IMR-90 (cell line): ENCODE data around the gene RANGRF. TPM values are rescaled to one million over a fixed set of nuclear protein-coding genes. Genes with fewer than 3 reads are reported as not detected.

ENCODE experiments used
- ATAC-seq: fragments of 200-7000 bp; cut with Tn5 transposase; 2 replicates; pipeline ENCODE4 v1.9.1; 2020; ENCODE audit warnings: low read depth, mild to moderate bottlenecking, moderate library complexity
- BruUV-seq: library from RNA; stranded (reverse); fragments of 400-500 nt; replicated peaks from 2 replicates; lab custom pipeline; 2021; lab: Mats Ljungman, UMichigan
- CTCF ChIA-PET: fragments of 300-600 bp; formaldehyde crosslinking; extraction: SDS; loops from one replicate; lab custom pipeline; 2021; ENCODE audit warnings: antibody characterized with exemption; lab: Yijun Ruan, JAX
- POLR2A ChIA-PET: fragments of 300-600 bp; sonication (Branson Sonifier 250); formaldehyde crosslinking; loops from one replicate; lab custom pipeline; 2022; ENCODE audit warnings: antibody characterized with exemption; ENCODE audit not compliant: unreplicated experiment; lab: Charles Lee
- DNase-seq: peaks from one replicate; pipeline ENCODE4 v3.0.0; 2013
- H2AFZ ChIP-seq: replicated peaks from 2 replicates; pipeline ENCODE3; 2013; ENCODE audit warnings: low read length, mild to moderate bottlenecking; ENCODE audit not compliant: poor library complexity
- H2AK5ac ChIP-seq: 2 replicates; pipeline ENCODE4 v1.6.1; 2013; ENCODE audit warnings: low read depth, low read length, inconsistent platforms
- H2AK9ac ChIP-seq: replicated peaks from 2 replicates; pipeline ENCODE3; 2013; ENCODE audit warnings: mild to moderate bottlenecking, low read depth, low read length, moderate library complexity; ENCODE audit not compliant: poor library complexity
- H2BK120ac ChIP-seq: 2 replicates; pipeline ENCODE4 v1.6.1; 2013; ENCODE audit warnings: low read depth, low read length, inconsistent platforms
- H2BK15ac ChIP-seq: 3 replicates; pipeline ENCODE4 v1.6.1; 2013; ENCODE audit warnings: low read depth, low read length, inconsistent platforms
- H2BK20ac ChIP-seq: 2 replicates; pipeline ENCODE4 v1.6.1; 2013; ENCODE audit warnings: low read depth, mild to moderate bottlenecking, inconsistent platforms, low read length, moderate library complexity
- H2BK5ac ChIP-seq: 2 replicates; pipeline ENCODE4 v1.6.1; 2013; ENCODE audit warnings: mild to moderate bottlenecking, low read depth, low read length, inconsistent platforms; ENCODE audit not compliant: poor library complexity, severe bottlenecking
- H3K14ac ChIP-seq: replicated peaks from 2 replicates; pipeline ENCODE4 v1.6.1; 2013; ENCODE audit warnings: low read depth, low read length, inconsistent platforms
- H3K18ac ChIP-seq: 2 replicates; pipeline ENCODE4 v1.6.1; 2013; ENCODE audit warnings: low read depth, low read length, control low read depth
- H3K23ac ChIP-seq: 2 replicates; pipeline ENCODE4 v1.6.1; 2013; ENCODE audit warnings: low read depth, low read length, inconsistent platforms
- H3K27ac ChIP-seq: 2 replicates; pipeline ENCODE4 v1.5.1; 2013; ENCODE audit warnings: mild to moderate bottlenecking, control low read depth, low read length; ENCODE audit not compliant: insufficient read depth
- H3K27me3 ChIP-seq: 2 replicates; pipeline ENCODE4 v1.6.1; 2013; ENCODE audit warnings: low read length; ENCODE audit not compliant: control insufficient read depth, insufficient read depth
- H3K36me3 ChIP-seq: 2 replicates; pipeline ENCODE4 v1.6.1; 2013; ENCODE audit warnings: low read length, mixed read lengths; ENCODE audit not compliant: control insufficient read depth, insufficient read depth
- H3K4ac ChIP-seq: 2 replicates; pipeline ENCODE4 v1.6.1; 2013; ENCODE audit warnings: low read depth, low read length, inconsistent platforms
- H3K4me1 ChIP-seq: 2 replicates; pipeline ENCODE4 v1.6.1; 2013; ENCODE audit warnings: low read length, mixed read lengths; ENCODE audit not compliant: control insufficient read depth, insufficient read depth
- H3K4me2 ChIP-seq: 2 replicates; pipeline ENCODE4 v1.6.1; 2013; ENCODE audit warnings: low read depth, mild to moderate bottlenecking, control low read depth, low read length, moderate library complexity
- H3K4me3 ChIP-seq: 2 replicates; pipeline ENCODE4 v1.5.1; 2013; ENCODE audit warnings: low read depth, mild to moderate bottlenecking, control low read depth, low read length, moderate library complexity; ENCODE audit not compliant: insufficient read depth
- H3K56ac ChIP-seq: 2 replicates; pipeline ENCODE4 v1.6.1; 2013; ENCODE audit warnings: low read length, inconsistent platforms; ENCODE audit not compliant: insufficient read depth; ENCODE audit errors: extremely low read depth
- H3K79me1 ChIP-seq, 2 experiments: 2 replicates each; pipeline ENCODE4 v1.6.1; 2013; ENCODE audit warnings: low read length in 2 of 2, inconsistent platforms in 1 of 2, low read depth in 1 of 2
- H3K9ac ChIP-seq: 2 replicates; pipeline ENCODE4 v1.6.1; 2013; ENCODE audit warnings: low read depth, low read length, control low read depth
- H3K9me1 ChIP-seq: 2 replicates; pipeline ENCODE4 v1.6.1; 2013; ENCODE audit warnings: low read length, inconsistent platforms; ENCODE audit not compliant: insufficient read depth
- H3K9me3 ChIP-seq: 2 replicates; pipeline ENCODE4 v1.6.1; 2013; ENCODE audit warnings: low read length; ENCODE audit not compliant: control insufficient read depth, insufficient read depth
- H4K20me1 ChIP-seq: 2 replicates; pipeline ENCODE4 v1.6.1; 2013; ENCODE audit warnings: low read length, inconsistent platforms; ENCODE audit not compliant: insufficient read depth
- H4K5ac ChIP-seq: 2 replicates; pipeline ENCODE4 v1.6.1; 2013; ENCODE audit warnings: mild to moderate bottlenecking, low read depth, low read length, control low read depth
- H4K8ac ChIP-seq, 2 experiments: 2 replicates each; pipeline ENCODE4 v1.6.1; 2013; ENCODE audit warnings: low read depth in 2 of 2, low read length in 2 of 2, control low read depth in 1 of 2, inconsistent platforms in 1 of 2
- H4K91ac ChIP-seq: 2 replicates; pipeline ENCODE4 v1.6.1; 2013; ENCODE audit warnings: low read depth, low read length, inconsistent platforms; ENCODE audit not compliant: insufficient read depth
- BHLHE40 ChIP-seq: fragments of 150-350 bp; IDR thresholded peaks from 2 replicates; pipeline ENCODE4 v1.6.1; 2016; ENCODE audit warnings: mild to moderate bottlenecking, low read depth, low read length
- CEBPB ChIP-seq: IDR thresholded peaks from 2 replicates; pipeline ENCODE4 v1.6.1; 2012; ENCODE audit warnings: low read depth, low read length, improper control_type of control experiment
- MAFK ChIP-seq: IDR thresholded peaks from 2 replicates; pipeline ENCODE4 v1.6.1; 2012; ENCODE audit warnings: low read depth, low read length, improper control_type of control experiment
- MAZ ChIP-seq: IDR thresholded peaks from 2 replicates; pipeline ENCODE4 v1.6.1; 2012; ENCODE audit warnings: low read depth, mild to moderate bottlenecking, low read length, improper control_type of control experiment, moderate library complexity, borderline replicate concordance
- MXI1 ChIP-seq: IDR thresholded peaks from 2 replicates; pipeline ENCODE4 v1.6.1; 2012; ENCODE audit warnings: low read depth, mild to moderate bottlenecking, low read length, moderate library complexity, borderline replicate concordance
- NFE2L2 ChIP-seq: fragments of 150-350 bp; IDR thresholded peaks from 2 replicates; pipeline ENCODE4 v1.6.1; 2016; ENCODE audit warnings: low read depth, mild to moderate bottlenecking, low read length
- POLR2A ChIP-seq: IDR thresholded peaks from 2 replicates; pipeline ENCODE4 v1.6.1; 2012; ENCODE audit warnings: mild to moderate bottlenecking, low read depth, low read length
- RAD21 ChIP-seq: IDR thresholded peaks from 2 replicates; pipeline ENCODE4 v1.6.1; 2012; ENCODE audit warnings: low read length, improper control_type of control experiment
- RCOR1 ChIP-seq: IDR thresholded peaks from 2 replicates; pipeline ENCODE4 v1.6.1; 2012; ENCODE audit warnings: mild to moderate bottlenecking, low read length, improper control_type of control experiment; ENCODE audit not compliant: insufficient replicate concordance
- SMC3 ChIP-seq: fragments of 150-350 bp; IDR thresholded peaks from 2 replicates; pipeline ENCODE4 v1.6.1; 2016; ENCODE audit warnings: low read depth, mild to moderate bottlenecking, antibody characterized with exemption, low read length, moderate library complexity
- WGBS, 2 experiments: methylation state at CpG; one replicate each; pipeline versions ENCODE4 v1.1.5 to v1.1.7; 2013; ENCODE audit warnings: missing lambda C conversion rate in 2 of 2; ENCODE audit not compliant: insufficient read length in 1 of 2; ENCODE audit errors: extremely low coverage in 2 of 2; 5-methylcytosine and 5-hydroxymethylcytosine counted together
- dilution Hi-C: fragments of 300-500 bp; cut with HindIII; formaldehyde crosslinking; loops from one replicate; pipeline ENCODE4 v1.14.3; 2018; ENCODE audit warnings: low sequenced_read_pairs; ENCODE audit not compliant: unreplicated experiment
- in situ Hi-C: fragments of 300-500 bp; cut with MboI; formaldehyde crosslinking; loops from 3 replicates; pipeline ENCODE4 v1.14.3; 2019; ENCODE audit warnings: low sequenced_read_pairs, inconsistent platforms, mixed read lengths
- intact Hi-C: fragments of 100-400 bp; cut with micrococcal nuclease; formaldehyde crosslinking; loops from 2 replicates; pipeline ENCODE4 v1.10.0; 2022
- polyA plus RNA-seq, 3 experiments: library from polyadenylated mRNA; depleted of rRNA; stranded (reverse); fragments of >200 nt; gene quantifications; 2 replicates each; pipeline ENCODE4 v1.2.3, GENCODE V29; 2012; ENCODE audit warnings: low replicate concordance in 1 of 3
- total RNA-seq: library from RNA; depleted of rRNA; stranded (reverse); fragments of >200 nt; gene quantifications from 2 replicates; pipeline ENCODE4 v1.2.3, GENCODE V29; 2012
- TF ChIP-seq, protein P1 (sequence below): conservative IDR thresholded peaks from 2 replicates; pipeline ENCODE4 v1.5.1; 2012; ENCODE audit warnings: mild to moderate bottlenecking, low read depth, low read length, improper control_type of control experiment
- TF ChIP-seq, protein P2 (sequence below): fragments of 150-350 bp; IDR thresholded peaks from 2 replicates; pipeline ENCODE4 v1.6.1; 2016; ENCODE audit warnings: low read depth, mild to moderate bottlenecking, low read length, moderate library complexity, borderline replicate concordance
- TF ChIP-seq, protein P3 (sequence below): fragments of 150-350 bp; IDR thresholded peaks from 2 replicates; pipeline ENCODE4 v1.6.1; 2017; ENCODE audit warnings: mild to moderate bottlenecking, antibody characterized with exemption, low read length, low read depth

The RANGRF gene
- total and polyA plus RNA-seq, 2 of the 4 experiments (the other 2 are of a cell fraction), result 19.5 to 36.6 TPM

- Histone ChIP-seq H3K56ac (no peak overlapping the region), H3K4me1 (peaks cover 2% of the 10 kb centered on the region; the same call in 1 of the 2 replicates), H3K79me1 (no peaks in the 10 kb centered on the region), H3K18ac (no peak overlapping the region), H4K5ac (no peak overlapping the region), H2AFZ (no peak overlapping the region), H2BK5ac (no peak overlapping the region), H3K27ac (no peak overlapping the region), H4K8ac (no peak overlapping the region), H3K4me3 (no peak overlapping the region), H3K4me2 (no peak overlapping the region), H3K14ac (no peak overlapping the region), H3K23ac (no peak overlapping the region), H3K4ac (no peak overlapping the region), H3K9me3 (0 out of 2 replicates have a peak, but pooled peaks cover 2% of the 10 kb centered on the region), H3K36me3 (no peaks in the 10 kb centered on the region), H2AK9ac (no peak overlapping the region), H2BK120ac (no peak overlapping the region), H4K91ac (no peak overlapping the region), H2BK15ac (no peak overlapping the region), H2BK20ac (no peak overlapping the region), H3K27me3 (peaks cover 20% of the 10 kb centered on the region; the same call in 1 of the 2 replicates), H4K20me1 (no peaks in the 10 kb centered on the region), H3K9me1 (no peaks in the 10 kb centered on the region), H3K9ac (no peak overlapping the region), H2AK5ac (no peak overlapping the region)
- no CpG with 5 or more reads among the region's 5 CpGs for WGBS, 2 experiments
- POLR2A ChIA-PET, result no interaction called here
- TF ChIP-seq, protein P1, sequence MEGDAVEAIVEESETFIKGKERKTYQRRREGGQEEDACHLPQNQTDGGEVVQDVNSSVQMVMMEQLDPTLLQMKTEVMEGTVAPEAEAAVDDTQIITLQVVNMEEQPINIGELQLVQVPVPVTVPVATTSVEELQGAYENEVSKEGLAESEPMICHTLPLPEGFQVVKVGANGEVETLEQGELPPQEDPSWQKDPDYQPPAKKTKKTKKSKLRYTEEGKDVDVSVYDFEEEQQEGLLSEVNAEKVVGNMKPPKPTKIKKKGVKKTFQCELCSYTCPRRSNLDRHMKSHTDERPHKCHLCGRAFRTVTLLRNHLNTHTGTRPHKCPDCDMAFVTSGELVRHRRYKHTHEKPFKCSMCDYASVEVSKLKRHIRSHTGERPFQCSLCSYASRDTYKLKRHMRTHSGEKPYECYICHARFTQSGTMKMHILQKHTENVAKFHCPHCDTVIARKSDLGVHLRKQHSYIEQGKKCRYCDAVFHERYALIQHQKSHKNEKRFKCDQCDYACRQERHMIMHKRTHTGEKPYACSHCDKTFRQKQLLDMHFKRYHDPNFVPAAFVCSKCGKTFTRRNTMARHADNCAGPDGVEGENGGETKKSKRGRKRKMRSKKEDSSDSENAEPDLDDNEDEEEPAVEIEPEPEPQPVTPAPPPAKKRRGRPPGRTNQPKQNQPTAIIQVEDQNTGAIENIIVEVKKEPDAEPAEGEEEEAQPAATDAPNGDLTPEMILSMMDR, result no peak
- TF ChIP-seq, protein P2, sequence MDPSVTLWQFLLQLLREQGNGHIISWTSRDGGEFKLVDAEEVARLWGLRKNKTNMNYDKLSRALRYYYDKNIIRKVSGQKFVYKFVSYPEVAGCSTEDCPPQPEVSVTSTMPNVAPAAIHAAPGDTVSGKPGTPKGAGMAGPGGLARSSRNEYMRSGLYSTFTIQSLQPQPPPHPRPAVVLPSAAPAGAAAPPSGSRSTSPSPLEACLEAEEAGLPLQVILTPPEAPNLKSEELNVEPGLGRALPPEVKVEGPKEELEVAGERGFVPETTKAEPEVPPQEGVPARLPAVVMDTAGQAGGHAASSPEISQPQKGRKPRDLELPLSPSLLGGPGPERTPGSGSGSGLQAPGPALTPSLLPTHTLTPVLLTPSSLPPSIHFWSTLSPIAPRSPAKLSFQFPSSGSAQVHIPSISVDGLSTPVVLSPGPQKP, result no peak
- no peak for TF ChIP-seq BHLHE40
- no peak for TF ChIP-seq CEBPB
- no peak for TF ChIP-seq MAZ
- no peak for TF ChIP-seq SMC3
- no peak for TF ChIP-seq NFE2L2
- no peak for TF ChIP-seq RCOR1
- no peak for TF ChIP-seq RAD21
- no peak for TF ChIP-seq POLR2A
- TF ChIP-seq, protein P3, sequence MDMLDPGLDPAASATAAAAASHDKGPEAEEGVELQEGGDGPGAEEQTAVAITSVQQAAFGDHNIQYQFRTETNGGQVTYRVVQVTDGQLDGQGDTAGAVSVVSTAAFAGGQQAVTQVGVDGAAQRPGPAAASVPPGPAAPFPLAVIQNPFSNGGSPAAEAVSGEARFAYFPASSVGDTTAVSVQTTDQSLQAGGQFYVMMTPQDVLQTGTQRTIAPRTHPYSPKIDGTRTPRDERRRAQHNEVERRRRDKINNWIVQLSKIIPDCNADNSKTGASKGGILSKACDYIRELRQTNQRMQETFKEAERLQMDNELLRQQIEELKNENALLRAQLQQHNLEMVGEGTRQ, result no peak
- no peak for TF ChIP-seq MAFK
- TF ChIP-seq MXI1, result no peak
- intact Hi-C loops (no loop called here), in situ Hi-C loops (loop anchor here (25.0 kb wide), 1 partner anchor 238 kb away; the partner anchor contains the start of gene ALOX12B), dilution Hi-C loops (no loop called here)
- CTCF ChIA-PET, result no interaction called here
- DNase-seq (no peak), ATAC-seq (no peak)
- BruUV-seq, result no TSS peak
Measured at GRCh38 chr17:8324923-8325322, 36.5 kb downstream of the RANGRF start.
